Measurements from ENCODE around the gene ADGRG1. TPM values are rescaled to one million over a fixed set of nuclear protein-coding genes. Genes with fewer than 3 reads are reported as not detected.

Gene ADGRG1
- total RNA-seq, 1 experiment from 2014 or later, result 10.2 TPM

DNA sequence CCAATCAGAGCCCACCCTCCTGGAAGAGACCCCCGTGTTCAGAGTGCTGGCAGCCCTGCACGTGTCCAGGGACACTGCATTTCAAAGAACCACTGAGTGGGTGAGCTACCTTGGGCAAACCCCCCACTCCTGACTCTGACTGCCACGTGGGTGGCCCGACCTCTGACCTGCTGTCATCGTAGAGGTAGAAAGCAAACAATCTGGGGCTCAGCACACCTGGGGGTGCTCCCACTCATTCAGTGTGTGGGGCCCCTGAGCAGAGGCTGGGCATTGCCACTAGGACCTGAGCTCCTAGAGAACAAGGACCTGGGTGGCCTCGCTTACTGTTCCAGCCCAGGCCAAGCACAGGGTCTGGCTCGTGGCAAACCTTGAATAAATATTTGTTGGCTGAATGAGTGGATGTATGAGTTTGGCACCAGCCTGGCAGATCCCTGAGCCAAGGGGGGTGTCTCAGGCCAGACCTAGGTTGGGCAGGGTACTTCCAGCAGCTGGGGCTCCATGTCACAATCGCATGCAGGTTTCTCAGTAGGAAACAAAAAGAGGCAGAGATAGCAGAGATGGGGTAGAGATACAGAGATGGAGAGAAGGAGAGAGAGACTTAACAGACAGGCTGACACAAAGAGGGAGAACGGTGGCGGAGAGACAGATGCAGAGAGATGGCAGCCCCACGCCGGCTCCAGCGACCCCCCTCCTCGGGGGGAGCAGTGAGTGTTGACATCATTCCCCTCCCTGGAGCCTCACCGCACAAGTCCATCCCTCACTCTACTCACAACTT, 60.7 kb downstream of the ADGRG1 start:
- DNase-seq (ENCODE audit: unreplicated experiment), result no peak
- Mint-ChIP-seq H3K4me3 (ENCODE audit: unreplicated experiment) (no peak overlapping the region), H3K27me3 (ENCODE audit: insufficient read depth, unreplicated experiment) (peaks cover 20% of the 10 kb centered on the region), H3K9me3 (ENCODE audit: unreplicated experiment) (no peaks in the 10 kb centered on the region), H3K4me1 (ENCODE audit: insufficient read depth, unreplicated experiment) (no peaks in the 10 kb centered on the region), H3K27ac (ENCODE audit: low read depth, unreplicated experiment) (no peak overlapping the region), H3K36me3 (ENCODE audit: insufficient read depth, unreplicated experiment) (no peaks in the 10 kb centered on the region)
- CTCF ChIA-PET, result interaction anchor here (0.5 kb wide), 1 partner anchor 40 kb away, joined by 3 read pairs; no protein-coding TSS in a partner anchor
- TF ChIP-seq, protein P1, sequence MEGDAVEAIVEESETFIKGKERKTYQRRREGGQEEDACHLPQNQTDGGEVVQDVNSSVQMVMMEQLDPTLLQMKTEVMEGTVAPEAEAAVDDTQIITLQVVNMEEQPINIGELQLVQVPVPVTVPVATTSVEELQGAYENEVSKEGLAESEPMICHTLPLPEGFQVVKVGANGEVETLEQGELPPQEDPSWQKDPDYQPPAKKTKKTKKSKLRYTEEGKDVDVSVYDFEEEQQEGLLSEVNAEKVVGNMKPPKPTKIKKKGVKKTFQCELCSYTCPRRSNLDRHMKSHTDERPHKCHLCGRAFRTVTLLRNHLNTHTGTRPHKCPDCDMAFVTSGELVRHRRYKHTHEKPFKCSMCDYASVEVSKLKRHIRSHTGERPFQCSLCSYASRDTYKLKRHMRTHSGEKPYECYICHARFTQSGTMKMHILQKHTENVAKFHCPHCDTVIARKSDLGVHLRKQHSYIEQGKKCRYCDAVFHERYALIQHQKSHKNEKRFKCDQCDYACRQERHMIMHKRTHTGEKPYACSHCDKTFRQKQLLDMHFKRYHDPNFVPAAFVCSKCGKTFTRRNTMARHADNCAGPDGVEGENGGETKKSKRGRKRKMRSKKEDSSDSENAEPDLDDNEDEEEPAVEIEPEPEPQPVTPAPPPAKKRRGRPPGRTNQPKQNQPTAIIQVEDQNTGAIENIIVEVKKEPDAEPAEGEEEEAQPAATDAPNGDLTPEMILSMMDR (IDR thresholded peaks at IDR 0.05; ENCODE audit: unreplicated experiment), result no peak
- intact Hi-C loops (cut with micrococcal nuclease), result no loop called here
- no TSS peak for BruUV-seq (replicated peaks)
- POLR2A ChIA-PET, result interaction anchor here (0.5 kb wide), 1 partner anchor 10 kb away, joined by 4 read pairs; no protein-coding TSS in a partner anchor

DNA sequence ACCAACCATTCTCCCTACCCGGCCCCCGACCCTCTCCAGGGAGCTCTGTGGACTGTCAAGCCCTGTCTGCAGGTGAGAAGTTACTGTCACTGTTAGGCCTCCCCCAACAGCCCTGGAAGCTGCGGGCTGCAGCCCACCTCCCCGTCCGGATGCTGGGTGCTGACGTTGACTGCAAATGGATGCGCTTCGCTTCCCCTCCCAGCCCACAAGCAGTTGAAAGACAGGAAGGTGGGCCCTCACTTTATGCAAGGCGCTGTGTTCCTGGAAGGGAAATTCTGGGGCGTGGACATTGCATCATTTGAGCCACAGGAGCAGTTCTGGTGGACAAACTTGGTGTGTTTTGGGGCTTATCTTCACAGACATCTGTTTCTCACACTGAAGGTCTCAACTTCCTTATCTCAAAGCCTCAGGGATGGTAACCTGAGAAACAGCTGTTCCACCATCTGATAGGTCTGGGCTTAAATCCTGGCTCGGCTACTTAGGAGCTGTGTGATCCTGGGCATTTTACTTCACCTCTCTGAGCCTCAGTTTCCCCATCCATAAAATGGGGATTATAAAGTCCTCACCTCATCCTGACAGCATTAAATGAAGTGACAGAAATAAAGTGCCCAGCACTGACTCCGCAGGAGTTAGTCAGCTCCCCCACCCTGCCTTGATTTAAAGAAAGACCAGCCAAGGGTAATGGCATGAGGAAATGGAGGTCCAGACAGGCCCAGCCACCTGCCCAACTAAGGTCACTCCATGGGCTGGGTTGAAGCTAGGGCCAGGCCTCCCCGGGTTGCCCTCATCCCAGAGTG, 61.5 kb downstream of the ADGRG1 start:
- ChIA-PET POLR2A (interaction anchor here (0.5 kb wide), 1 partner anchor 11 kb away, joined by 4 read pairs; no protein-coding TSS in a partner anchor), CTCF (interaction anchor here (0.5 to 0.7 kb wide), 3 partner anchors 40 to 780 kb away, joined by 3 to 4 read pairs (median 3); no protein-coding TSS in a partner anchor)
- H3K4me3 Mint-ChIP-seq (ENCODE audit: unreplicated experiment), result no peak overlapping the region
- H3K36me3 Mint-ChIP-seq (ENCODE audit: insufficient read depth, unreplicated experiment), result no peaks in the 10 kb centered on the region
- no peaks in the 10 kb centered on the region for H3K9me3 Mint-ChIP-seq (ENCODE audit: unreplicated experiment)
- H3K27me3 Mint-ChIP-seq (ENCODE audit: insufficient read depth, unreplicated experiment), result peaks cover 20% of the 10 kb centered on the region
- TF ChIP-seq, protein P1 (IDR thresholded peaks at IDR 0.05; ENCODE audit: unreplicated experiment), result no peak
- no peak for DNase-seq (ENCODE audit: unreplicated experiment)
- no TSS peak for BruUV-seq (replicated peaks)
- H3K27ac Mint-ChIP-seq (ENCODE audit: low read depth, unreplicated experiment), result no peak overlapping the region
- intact Hi-C loops (cut with micrococcal nuclease), result no loop called here
- H3K4me1 Mint-ChIP-seq (ENCODE audit: insufficient read depth, unreplicated experiment), result no peaks in the 10 kb centered on the region

DNA sequence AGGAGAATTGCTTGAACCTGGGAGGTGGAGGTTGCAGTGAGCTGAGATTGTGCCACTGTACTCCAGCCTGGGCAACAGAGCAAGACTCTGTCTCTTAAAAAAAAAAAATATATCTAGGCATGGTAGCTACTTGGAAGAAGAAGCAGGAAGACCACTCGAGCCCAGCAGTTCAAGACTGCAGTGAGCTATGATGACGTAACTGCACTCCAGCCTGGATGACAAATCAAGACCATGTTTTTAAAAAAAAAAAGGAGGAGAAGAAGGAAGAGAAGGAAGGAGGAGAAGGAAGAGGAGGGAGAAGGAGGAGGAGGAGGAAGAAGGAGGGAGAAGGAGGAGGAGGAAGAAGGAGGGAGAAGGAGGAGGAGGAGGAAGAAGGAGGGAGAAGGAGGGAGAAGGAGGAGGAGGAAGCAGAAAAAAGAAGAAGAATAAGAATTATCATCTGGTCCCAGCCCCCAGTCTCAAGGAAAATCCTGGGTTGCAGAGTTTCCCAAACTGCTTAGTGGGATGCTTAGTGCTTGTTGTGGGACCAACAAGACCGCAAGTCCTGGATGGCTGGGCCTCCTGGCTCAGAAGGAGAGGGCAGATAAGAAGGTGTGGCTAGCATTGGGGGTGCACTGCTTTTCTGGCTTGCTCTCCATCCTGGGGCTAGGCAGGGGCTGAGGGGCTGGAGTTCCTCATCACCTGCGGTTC, 62.5 kb downstream of the ADGRG1 start:
- ChIA-PET CTCF (interaction anchor here (0.5 to 0.7 kb wide), 2 partner anchors 49 to 182 kb away, joined by 3 to 4 read pairs; no protein-coding TSS in a partner anchor), POLR2A (no interaction called here)
- TF ChIP-seq, protein P1 (IDR thresholded peaks at IDR 0.05; ENCODE audit: unreplicated experiment), result no peak
- Mint-ChIP-seq H3K36me3 (ENCODE audit: insufficient read depth, unreplicated experiment) (no peaks in the 10 kb centered on the region), H3K9me3 (ENCODE audit: unreplicated experiment) (no peaks in the 10 kb centered on the region), H3K4me3 (ENCODE audit: unreplicated experiment) (no peak overlapping the region), H3K4me1 (ENCODE audit: insufficient read depth, unreplicated experiment) (no peaks in the 10 kb centered on the region), H3K27me3 (ENCODE audit: insufficient read depth, unreplicated experiment) (peaks cover 20% of the 10 kb centered on the region), H3K27ac (ENCODE audit: low read depth, unreplicated experiment) (no peak overlapping the region)
- BruUV-seq (replicated peaks), result no TSS peak
- no peak for DNase-seq (ENCODE audit: unreplicated experiment)
- intact Hi-C loops (cut with micrococcal nuclease), result no loop called here
